ENCODE results near the gene TIMM50.

- no peak for TF ChIP-seq POLR2A (IDR thresholded peaks at IDR 0.05)
- TF ChIP-seq CTCF (IDR thresholded peaks at IDR 0.05): peak; percentile 52 to 82 (median 60)
These were observed 6.5 kb upstream of the TIMM50 start for GRCh38 chr19:39474139-39474620.

Data from esophagus squamous epithelium (tissue), 4 donors.